Muscle of leg (tissue), 11 donors: ENCODE measurements around the gene TUBB8B. TPM values are rescaled to one million over a fixed set of nuclear protein-coding genes. Genes with fewer than 3 reads are reported as not detected.
"Not testable (repeated sequence)": the region's sequence is repeated elsewhere in the genome, so short reads cannot be mapped to it uniquely, and the experiment has no call there.

Source experiments
- DNase-seq: peaks from one replicate; pipeline ENCODE4 v3.0.0; 2013
- H3K27ac ChIP-seq: one replicate; pipeline ENCODE4 v1.5.1; 2013; ENCODE audit warnings: mild to moderate bottlenecking, low read length, control low read depth
- H3K27me3 ChIP-seq: one replicate; pipeline ENCODE4 v1.6.1; 2013; ENCODE audit warnings: low read length; ENCODE audit not compliant: control insufficient read depth, insufficient read depth
- H3K36me3 ChIP-seq: one replicate; pipeline ENCODE4 v1.6.1; 2013; ENCODE audit warnings: low read length; ENCODE audit not compliant: control insufficient read depth, insufficient read depth
- H3K4me1 ChIP-seq: one replicate; pipeline ENCODE4 v1.6.1; 2013; ENCODE audit warnings: low read length; ENCODE audit not compliant: control insufficient read depth, insufficient read depth
- H3K4me3 ChIP-seq: one replicate; pipeline ENCODE4 v1.5.1; 2013; ENCODE audit warnings: low read length, control low read depth
- H3K9me3 ChIP-seq: replicated peaks from 2 replicates; pipeline ENCODE4 v1.6.1; 2013; ENCODE audit warnings: low read depth, low read length; ENCODE audit not compliant: control insufficient read depth
- WGBS: methylation state at CpG from one replicate; pipeline ENCODE4 v1.1.5; 2013; ENCODE audit warnings: missing lambda C conversion rate; ENCODE audit not compliant: insufficient coverage; 5-methylcytosine and 5-hydroxymethylcytosine counted together
- polyA plus RNA-seq, 8 donors: library from polyadenylated mRNA; unstranded; fragments of 120-200 nt; gene quantifications; one replicate each; pipeline versions ENCODE4 v1.2.1 to v1.2.3, GENCODE V29; 2013; ENCODE audit warnings: inconsistent platforms in 1 of 8, low replicate concordance in 1 of 8; ENCODE audit not compliant: insufficient read length in 8 of 8, insufficient read depth in 1 of 8
- total RNA-seq: library from RNA; stranded (reverse); fragments of 120-200 nt; gene quantifications from one replicate; pipeline ENCODE4 v1.2.4, GENCODE V29; 2013

TUBB8B gene
- total and polyA plus RNA-seq, 9 donors = 0.30 TPM; not detected in 8

DNA sequence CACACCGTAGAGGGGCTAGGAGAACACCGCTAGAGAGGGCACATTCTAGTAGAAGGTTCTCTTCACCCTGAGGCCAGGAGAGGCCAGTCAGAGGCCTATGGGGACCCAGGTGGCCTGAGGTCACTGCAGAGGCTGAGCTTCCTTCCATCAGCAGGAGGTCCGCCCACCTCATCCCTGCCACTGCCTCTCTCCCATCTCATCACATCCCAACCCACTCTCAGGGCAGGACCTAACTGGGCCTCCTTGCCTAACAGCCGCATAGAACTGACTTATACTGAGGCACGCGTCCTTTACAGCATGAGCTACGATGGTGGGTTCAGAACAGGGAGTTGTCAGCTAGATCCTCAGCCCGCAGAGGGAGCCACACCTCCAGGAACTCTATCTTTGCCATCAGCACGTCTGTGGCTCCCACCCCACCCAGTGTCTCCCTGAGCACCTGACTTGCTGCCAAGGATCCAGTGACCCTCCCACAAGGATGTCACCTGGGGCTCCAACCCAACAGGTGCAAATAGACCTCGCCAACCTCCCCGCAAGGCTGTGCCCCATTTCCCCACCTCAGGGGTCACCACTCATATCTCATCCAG, 33.3 kb upstream of the TUBB8B start:
- not testable (repeated sequence) for H3K36me3 ChIP-seq, H3K27ac ChIP-seq, H3K4me1 ChIP-seq, H3K4me3 ChIP-seq, DNase-seq, H3K9me3 ChIP-seq, H3K27me3 ChIP-seq
- 79% methylated on average over 4 of the region's 11 CpGs for WGBS

GRCh38 chr18:80881-81280, 31.5 kb upstream of the TUBB8B start:
- not testable (repeated sequence) for H3K9me3 ChIP-seq, H3K4me1 ChIP-seq, DNase-seq, H3K27me3 ChIP-seq, H3K36me3 ChIP-seq, H3K4me3 ChIP-seq, H3K27ac ChIP-seq
- 45% methylated on average over 2 of the region's 2 CpGs for WGBS

GRCh38 chr18:80202-80601, 30.8 kb upstream of the TUBB8B start:
- H3K4me3 ChIP-seq, H3K27ac ChIP-seq, H3K27me3 ChIP-seq, H3K9me3 ChIP-seq, DNase-seq, H3K36me3 ChIP-seq, H3K4me1 ChIP-seq: not testable (repeated sequence)
- WGBS = no CpG with 5 or more reads among the region's 6 CpGs

GRCh38 chr18:75525-76160, 26.2 kb upstream of the TUBB8B start:
- not testable (repeated sequence) for H3K9me3 ChIP-seq, H3K27me3 ChIP-seq, H3K4me1 ChIP-seq, H3K4me3 ChIP-seq, H3K27ac ChIP-seq, H3K36me3 ChIP-seq, DNase-seq
- 62% methylated on average over 32 of the region's 57 CpGs for WGBS

DNA sequence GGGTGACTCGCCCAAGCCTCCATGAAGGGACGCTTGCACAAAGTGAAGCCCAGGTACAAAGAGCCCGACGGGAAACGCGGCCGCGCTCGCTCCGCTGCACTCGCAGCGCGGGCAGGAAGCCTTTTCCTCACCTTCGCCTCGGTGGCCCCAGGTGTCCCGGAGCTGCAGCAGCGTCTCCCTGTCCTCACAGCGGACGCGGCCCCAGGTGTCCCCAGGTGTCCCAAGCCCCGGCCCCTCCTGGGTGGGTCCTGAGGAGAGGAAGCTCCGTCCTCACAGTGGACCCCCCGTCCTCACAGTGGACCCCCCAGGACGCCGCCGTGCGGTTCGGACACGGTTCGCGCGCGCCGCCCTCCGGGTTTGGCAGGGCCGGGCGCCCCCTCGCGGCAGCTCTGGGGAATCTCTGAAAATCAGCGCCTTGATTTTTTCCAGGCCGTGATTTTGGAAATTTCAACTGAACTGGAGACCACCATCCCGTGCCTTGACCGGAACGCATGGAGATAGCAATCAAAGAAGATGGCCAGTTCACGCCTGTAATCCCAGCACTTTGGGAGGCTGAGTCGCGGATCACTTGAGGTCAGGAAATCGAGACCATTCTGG, 23.9 kb upstream of the TUBB8B start:
- not testable (repeated sequence) for H3K27me3 ChIP-seq, H3K4me1 ChIP-seq, H3K27ac ChIP-seq, H3K36me3 ChIP-seq, DNase-seq, H3K4me3 ChIP-seq, H3K9me3 ChIP-seq
- 47% methylated on average over 30 of the region's 48 CpGs for WGBS

DNA sequence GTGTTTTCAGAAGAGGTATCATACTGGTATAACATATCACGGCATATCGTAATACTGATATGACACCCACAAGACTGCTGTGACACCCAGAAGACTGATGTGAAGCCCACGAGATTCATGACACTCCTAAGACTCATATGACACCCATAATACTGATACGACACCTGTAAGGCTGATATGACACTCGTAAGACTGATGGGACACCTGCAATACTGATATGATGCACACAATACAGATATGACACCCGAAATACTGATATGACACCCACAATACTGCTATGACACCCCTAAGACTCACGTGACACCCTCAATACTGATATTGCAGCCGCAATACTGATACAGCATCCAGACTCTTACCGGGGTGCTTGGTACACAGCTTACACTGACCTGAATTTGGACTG, 18.3 kb upstream of the TUBB8B start:
- H3K36me3 ChIP-seq, H3K9me3 ChIP-seq, H3K27ac ChIP-seq, H3K4me1 ChIP-seq, H3K27me3 ChIP-seq, H3K4me3 ChIP-seq, DNase-seq: not testable (repeated sequence)
- 55% methylated on average over 6 of the region's 9 CpGs for WGBS

GRCh38 chr18:64279-64678, 14.9 kb upstream of the TUBB8B start:
- H3K36me3 ChIP-seq, H3K27ac ChIP-seq, H3K4me3 ChIP-seq, H3K4me1 ChIP-seq, H3K27me3 ChIP-seq, H3K9me3 ChIP-seq: not testable (repeated sequence)
- DNase-seq = peak; percentile 4
- 85% methylated on average over 3 of the region's 5 CpGs for WGBS

DNA sequence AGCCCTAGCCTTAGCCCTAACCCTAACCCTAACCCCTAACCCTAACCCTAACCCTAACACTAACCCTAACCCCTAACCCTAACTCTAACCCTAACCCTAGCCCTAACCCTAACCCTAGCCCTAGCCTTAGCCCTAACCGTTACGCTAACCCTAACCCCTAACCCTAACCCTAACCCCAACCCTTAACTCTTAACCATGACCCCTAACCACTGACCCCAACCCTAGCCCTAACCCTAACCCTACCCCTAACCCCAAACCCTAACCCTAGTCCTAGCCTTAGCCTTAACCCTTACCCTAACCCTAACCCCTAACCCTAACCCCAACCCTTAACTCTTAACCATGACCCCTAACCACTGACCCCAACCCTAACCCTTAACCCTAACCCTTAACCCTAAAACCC, 14.2 kb upstream of the TUBB8B start:
- peak; percentile 2 for DNase-seq
- not testable (repeated sequence) for H3K27ac ChIP-seq, H3K4me3 ChIP-seq, H3K4me1 ChIP-seq, H3K36me3 ChIP-seq, H3K27me3 ChIP-seq, H3K9me3 ChIP-seq
- 100% methylated on average over 2 of the region's 2 CpGs for WGBS

- not testable (repeated sequence) for H3K27ac ChIP-seq, H3K4me3 ChIP-seq, H3K36me3 ChIP-seq, DNase-seq, H3K4me1 ChIP-seq, H3K9me3 ChIP-seq, H3K27me3 ChIP-seq
- 85% methylated on average over 1 of the region's 1 CpG for WGBS
Observed at GRCh38 chr18:54388-54787, 5.0 kb upstream of the TUBB8B start.

DNA sequence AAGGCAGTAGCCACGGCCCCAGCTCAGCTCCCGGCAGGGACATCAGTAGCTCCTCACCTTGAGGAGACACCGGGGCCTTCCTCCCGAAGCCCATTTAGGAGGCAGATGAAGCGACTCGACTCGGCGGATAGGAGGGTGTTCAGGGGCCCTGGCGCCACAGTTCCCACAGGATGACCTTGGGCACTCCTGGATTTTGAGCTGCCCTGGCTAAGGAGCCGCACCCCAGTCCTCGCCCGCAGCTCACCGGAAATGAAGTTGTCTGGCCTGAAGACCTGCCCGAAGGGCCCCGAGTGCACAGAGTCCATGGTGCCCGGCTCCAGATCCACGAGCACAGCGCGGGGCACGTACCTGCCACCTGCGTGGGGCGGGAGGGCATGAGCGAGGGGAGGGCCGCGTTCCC, 719 bp downstream of the TUBB8B start:
- H3K27me3 ChIP-seq, DNase-seq, H3K36me3 ChIP-seq, H3K4me3 ChIP-seq, H3K27ac ChIP-seq, H3K4me1 ChIP-seq, H3K9me3 ChIP-seq: not testable (repeated sequence)
- WGBS = 96% methylated on average over 13 of the region's 25 CpGs

DNA sequence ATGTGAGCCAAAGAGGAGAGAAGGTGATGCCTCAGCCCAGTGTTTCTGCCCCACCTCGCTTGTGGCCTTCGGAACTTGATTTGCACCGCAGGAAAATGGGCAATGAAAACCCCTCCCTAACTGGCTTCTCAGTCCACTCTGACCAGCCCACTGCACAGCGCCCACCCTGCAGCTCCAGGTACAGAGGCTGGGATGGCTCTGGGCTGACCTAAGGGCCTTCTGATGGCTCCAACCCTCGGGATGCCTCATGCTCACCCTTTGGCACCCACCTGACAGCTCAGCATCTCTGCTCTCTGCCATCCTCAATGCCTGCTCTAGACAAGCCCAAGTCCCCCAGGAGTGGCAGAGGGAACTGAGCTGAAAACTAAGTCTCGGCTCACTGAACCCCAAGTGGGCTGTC, 36.2 kb downstream of the TUBB8B start:
- H3K4me1 ChIP-seq, H3K27ac ChIP-seq, DNase-seq, H3K4me3 ChIP-seq, H3K27me3 ChIP-seq, H3K9me3 ChIP-seq, H3K36me3 ChIP-seq: not testable (repeated sequence)
- no CpG with 5 or more reads among the region's 6 CpGs for WGBS
